Rectal smooth muscle tissue (tissue), 1 donor: ENCODE results near the gene RASA1.

Source experiments
- H3K27ac ChIP-seq: one replicate; pipeline ENCODE4 v1.7.0; 2013; ENCODE audit warnings: low read depth, low read length, inconsistent platforms
- H3K27me3 ChIP-seq: one replicate; pipeline ENCODE4 v1.7.0; 2013; ENCODE audit warnings: low read length; ENCODE audit not compliant: control insufficient read depth, insufficient read depth
- H3K36me3 ChIP-seq: one replicate; pipeline ENCODE4 v1.7.0; 2013; ENCODE audit warnings: low read length; ENCODE audit not compliant: control insufficient read depth, insufficient read depth
- H3K4me1 ChIP-seq: one replicate; pipeline ENCODE4 v1.7.0; 2013; ENCODE audit warnings: low read length; ENCODE audit not compliant: control insufficient read depth, insufficient read depth
- H3K4me3 ChIP-seq: one replicate; pipeline ENCODE4 v1.7.0; 2013; ENCODE audit warnings: low read length
- H3K9ac ChIP-seq: one replicate; pipeline ENCODE4 v1.7.0; 2013; ENCODE audit warnings: low read length

RASA1 gene

DNA sequence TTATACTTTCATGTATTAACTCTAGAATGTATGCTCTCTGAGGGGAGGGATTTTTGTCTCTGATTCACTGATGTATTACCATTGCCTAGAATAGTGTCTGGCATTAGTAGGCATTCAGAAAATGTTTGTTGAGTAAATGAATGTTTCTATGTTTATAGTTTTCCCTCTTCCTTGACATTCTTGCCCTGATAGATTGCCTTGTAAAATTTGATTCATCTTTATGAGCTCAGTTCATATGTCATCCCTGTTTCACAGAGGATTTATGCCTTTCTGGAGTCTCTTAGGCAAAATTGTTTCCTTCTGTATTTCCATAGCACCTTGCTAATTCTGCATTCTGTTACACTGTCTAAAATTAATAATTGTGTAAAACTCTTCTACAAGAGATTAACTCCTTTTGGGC lies 72.3 kb downstream of the RASA1 start:
- H3K27ac ChIP-seq: no peak overlapping the region
- peaks cover 2% of the 10 kb centered on the region for H3K36me3 ChIP-seq
- H3K9ac ChIP-seq: no peak overlapping the region
- H3K4me1 ChIP-seq: no peaks in the 10 kb centered on the region
- H3K4me3 ChIP-seq: no peak overlapping the region
- no peaks in the 10 kb centered on the region for H3K27me3 ChIP-seq

DNA sequence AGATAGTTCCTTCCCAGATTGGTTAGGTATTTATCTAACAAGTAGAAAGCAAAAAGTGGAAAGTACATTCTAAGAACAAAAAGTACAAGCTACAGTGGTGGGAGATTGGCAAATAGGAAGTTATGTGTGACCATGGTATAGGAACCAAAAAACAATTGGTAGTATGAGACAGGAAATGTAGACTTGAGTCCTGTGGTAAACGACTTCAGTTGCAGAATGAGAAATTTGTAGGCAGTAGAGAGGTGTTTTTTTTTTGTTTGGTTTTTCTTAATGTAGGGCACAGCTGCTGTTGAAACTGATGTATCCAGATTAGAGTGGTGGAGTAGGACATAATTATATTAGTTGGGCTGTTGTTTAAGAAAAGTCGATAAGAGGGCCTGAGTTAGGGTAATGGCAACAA lies 73.0 kb downstream of the RASA1 start:
- H3K27me3 ChIP-seq: no peaks in the 10 kb centered on the region
- H3K4me3 ChIP-seq: no peak overlapping the region
- peaks cover 2% of the 10 kb centered on the region for H3K36me3 ChIP-seq
- H3K4me1 ChIP-seq: no peaks in the 10 kb centered on the region
- H3K27ac ChIP-seq: no peak overlapping the region
- no peak overlapping the region for H3K9ac ChIP-seq

DNA sequence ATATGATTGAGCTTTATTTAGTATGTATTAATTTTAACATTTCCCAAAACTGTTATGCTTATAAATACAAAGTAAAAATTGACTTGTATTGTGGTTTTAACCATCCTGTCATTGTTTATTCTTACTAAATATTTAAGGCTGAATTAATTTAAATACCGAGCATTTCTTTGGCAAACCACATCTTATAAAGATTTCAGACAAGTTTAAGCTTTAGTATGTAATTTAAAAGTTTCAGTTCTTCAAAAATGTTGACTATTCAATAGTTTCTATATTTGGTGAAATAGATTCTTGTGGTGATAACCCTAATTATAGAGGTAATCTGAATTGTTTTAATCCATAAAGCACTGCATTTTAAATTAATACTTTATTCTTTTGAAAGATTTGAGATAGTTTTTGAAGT lies 79.6 kb downstream of the RASA1 start:
- Histone ChIP-seq H3K4me3 (no peak overlapping the region), H3K9ac (no peak overlapping the region), H3K4me1 (no peaks in the 10 kb centered on the region), H3K27ac (no peak overlapping the region), H3K36me3 (peaks cover 2% of the 10 kb centered on the region), H3K27me3 (no peaks in the 10 kb centered on the region)

DNA sequence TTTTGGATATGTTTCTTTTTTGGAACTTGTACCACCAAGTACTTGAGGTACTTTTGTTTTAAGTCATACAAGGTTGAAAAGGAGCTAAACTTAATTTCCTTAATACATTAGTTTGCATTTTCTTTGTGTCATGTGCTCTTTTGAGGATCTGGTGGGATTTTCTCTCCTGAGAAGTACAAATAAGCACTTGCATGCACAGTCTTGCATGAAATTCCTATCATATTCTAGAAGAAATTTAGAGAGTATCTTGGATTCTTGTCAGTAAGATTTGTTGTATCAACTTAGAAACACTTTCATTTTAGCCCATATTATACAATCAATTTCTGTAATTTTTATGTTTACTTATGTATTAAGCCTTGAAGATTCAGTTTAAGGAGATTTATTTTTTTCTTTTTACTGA lies 80.2 kb downstream of the RASA1 start:
- Histone ChIP-seq H3K4me3 (no peak overlapping the region), H3K9ac (no peak overlapping the region), H3K27me3 (no peaks in the 10 kb centered on the region), H3K27ac (no peak overlapping the region), H3K36me3 (peaks cover 2% of the 10 kb centered on the region), H3K4me1 (no peaks in the 10 kb centered on the region)

DNA sequence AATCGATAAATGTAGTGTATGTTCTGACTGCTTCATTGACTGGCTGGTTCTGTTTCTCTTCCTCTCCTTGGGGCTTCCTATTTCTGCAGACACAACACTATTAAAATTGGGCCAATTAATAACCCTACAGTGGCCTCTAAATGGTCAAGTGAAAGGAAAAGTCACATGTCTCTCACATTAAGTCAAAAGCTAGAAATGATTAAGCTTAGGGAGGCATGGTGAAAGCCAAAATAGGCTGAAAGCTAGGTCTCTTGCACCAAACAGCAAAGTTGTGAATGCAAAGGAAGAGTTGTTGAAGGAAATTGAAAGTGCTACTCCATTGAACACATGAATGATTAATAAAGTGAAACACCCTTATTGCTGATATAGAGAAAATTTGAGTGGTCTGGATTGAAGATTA lies 86.8 kb downstream of the RASA1 start:
- Histone ChIP-seq H3K9ac (no peak overlapping the region), H3K4me3 (no peak overlapping the region), H3K27me3 (no peaks in the 10 kb centered on the region), H3K4me1 (no peaks in the 10 kb centered on the region), H3K36me3 (peaks cover 4% of the 10 kb centered on the region), H3K27ac (no peak overlapping the region)

DNA sequence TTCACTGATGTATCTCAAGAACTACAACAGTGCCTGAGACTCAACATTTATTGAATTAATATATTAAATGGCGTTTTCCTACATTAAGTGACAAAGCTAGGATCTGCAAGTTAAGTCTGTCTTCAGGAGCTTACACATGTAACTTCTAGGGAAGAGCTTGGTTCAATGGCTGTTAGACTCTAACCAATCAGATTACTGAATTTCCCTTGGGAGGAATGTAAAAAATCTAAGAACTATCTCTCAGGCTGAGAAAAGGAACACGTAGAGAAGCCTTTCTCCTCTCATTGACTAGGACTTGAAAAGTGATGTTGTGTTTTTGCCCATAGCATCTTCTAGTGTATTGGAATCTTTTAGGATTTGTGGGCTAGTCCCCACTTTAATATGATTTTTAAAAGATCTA lies 91.4 kb downstream of the RASA1 start:
- Histone ChIP-seq H3K27ac (no peak overlapping the region), H3K9ac (no peak overlapping the region), H3K36me3 (no peaks in the 10 kb centered on the region), H3K4me1 (no peaks in the 10 kb centered on the region), H3K4me3 (no peak overlapping the region), H3K27me3 (no peaks in the 10 kb centered on the region)

DNA sequence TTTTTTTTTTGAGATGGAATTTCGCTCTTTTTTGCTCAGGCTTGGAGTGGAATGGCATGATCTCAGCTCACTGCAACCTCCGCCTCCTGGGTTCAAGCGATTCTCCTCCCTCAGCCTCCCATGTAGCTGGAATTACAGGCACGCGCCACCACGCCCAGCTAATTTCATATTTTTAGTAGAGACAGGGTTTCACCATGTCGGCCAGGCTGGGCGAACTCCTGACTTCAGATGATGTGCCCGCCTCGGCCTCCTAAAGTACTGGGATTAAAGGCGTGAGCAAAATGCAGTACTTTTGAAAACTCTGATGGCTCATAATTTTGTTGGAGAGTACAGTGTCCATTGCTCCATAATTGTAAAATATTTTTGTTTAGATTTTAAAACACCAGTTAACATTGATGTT lies 92.4 kb downstream of the RASA1 start:
- H3K4me3 ChIP-seq: no peak overlapping the region
- no peaks in the 10 kb centered on the region for H3K36me3 ChIP-seq
- no peak overlapping the region for H3K27ac ChIP-seq
- H3K4me1 ChIP-seq: no peaks in the 10 kb centered on the region
- H3K9ac ChIP-seq: no peak overlapping the region
- no peaks in the 10 kb centered on the region for H3K27me3 ChIP-seq

DNA sequence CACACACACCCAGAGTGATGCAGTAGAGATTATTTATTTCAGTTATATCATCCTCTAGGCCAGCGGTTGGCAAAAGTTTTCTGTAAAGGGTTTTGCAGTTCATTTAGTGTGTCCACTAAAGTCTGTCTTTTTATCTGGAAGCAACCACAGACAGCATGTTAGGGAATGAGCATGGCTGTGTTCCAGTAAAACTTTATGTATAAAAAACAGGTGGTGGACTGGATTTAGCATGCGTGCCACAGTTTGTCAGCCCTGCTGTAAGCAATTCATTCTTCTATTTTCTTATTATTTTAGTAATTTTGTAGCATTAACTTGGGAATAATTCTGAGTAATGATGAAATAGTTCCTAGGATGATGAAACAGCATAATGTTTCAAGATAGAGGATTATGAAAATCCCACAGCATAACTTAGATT lies 93.4 kb downstream of the RASA1 start:
- no peak overlapping the region for H3K4me3 ChIP-seq
- no peak overlapping the region for H3K9ac ChIP-seq
- no peak overlapping the region for H3K27ac ChIP-seq
- no peaks in the 10 kb centered on the region for H3K27me3 ChIP-seq
- no peaks in the 10 kb centered on the region for H3K4me1 ChIP-seq
- no peaks in the 10 kb centered on the region for H3K36me3 ChIP-seq

DNA sequence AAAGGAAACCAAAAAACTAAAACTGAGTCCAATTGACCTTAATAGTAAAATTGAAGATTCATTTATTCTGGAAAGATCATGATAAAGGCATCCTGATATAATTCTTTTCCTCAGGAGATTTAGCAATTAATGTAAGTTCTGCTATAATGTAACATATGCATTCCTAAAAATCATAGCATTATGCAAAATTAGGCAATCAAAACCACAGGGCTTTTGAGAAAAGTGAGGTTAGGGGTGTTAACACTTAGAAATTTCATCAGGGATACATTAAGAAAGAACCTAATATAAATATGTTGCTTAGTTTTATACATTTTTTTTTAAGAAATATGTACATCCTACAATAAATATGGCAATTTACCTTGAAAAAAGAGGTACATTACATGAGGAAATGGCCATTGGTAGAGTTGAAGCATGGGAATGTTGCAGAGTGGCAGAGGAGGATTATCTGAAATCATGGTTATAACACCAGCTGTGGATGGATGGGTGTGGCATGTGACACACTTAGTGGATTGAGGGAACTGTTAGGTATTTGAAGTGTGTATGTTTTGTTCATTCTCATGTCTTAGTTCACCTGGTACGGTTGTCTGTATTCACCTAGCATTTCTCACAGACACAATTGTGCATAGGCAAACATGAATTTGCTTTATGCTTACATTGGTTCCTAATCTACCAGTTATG lies 94.0 kb downstream of the RASA1 start:
- Histone ChIP-seq H3K9ac (no peak overlapping the region), H3K27ac (no peak overlapping the region), H3K4me3 (no peak overlapping the region), H3K4me1 (no peaks in the 10 kb centered on the region), H3K27me3 (no peaks in the 10 kb centered on the region), H3K36me3 (no peaks in the 10 kb centered on the region)

DNA sequence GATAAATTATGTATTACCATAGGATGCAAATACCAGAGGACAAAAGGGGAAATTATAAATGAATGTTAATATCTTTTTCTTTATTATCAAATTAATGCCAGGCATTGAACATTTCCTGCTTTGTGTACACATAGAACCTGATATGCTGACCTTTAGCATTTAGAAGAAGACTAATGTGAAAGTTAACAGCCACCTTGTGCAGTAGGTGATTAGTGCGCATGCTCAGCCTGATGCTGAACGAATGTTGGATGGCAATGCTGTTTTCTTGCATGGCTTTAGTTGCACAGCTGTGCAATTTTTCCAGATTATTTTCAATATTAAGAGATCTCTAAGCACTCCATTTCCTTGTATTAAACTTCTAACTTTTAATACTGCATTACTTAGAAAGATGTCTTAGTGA lies 99.6 kb downstream of the RASA1 start:
- Histone ChIP-seq H3K9ac (no peak overlapping the region), H3K36me3 (no peaks in the 10 kb centered on the region), H3K4me3 (no peak overlapping the region), H3K27me3 (no peaks in the 10 kb centered on the region), H3K4me1 (no peaks in the 10 kb centered on the region), H3K27ac (no peak overlapping the region)

DNA sequence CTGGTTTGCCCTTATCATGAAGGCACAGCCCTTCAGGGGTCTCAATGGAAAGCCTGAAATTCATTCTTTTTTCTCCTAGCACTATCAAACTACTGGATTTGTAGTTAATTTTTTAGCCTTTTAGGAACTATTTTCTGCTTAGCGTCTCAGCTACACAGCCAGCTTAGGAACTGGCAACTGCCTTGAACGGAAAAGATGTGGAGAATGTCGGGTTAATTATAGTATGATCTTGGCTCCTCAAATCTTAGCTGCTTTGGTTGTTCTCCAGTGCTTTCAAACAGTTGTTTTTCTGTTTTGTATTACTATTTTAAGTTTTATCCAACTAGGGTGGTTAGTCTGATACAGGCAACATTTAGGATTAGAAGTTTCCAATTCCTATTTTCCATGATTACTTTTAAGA lies 100.9 kb downstream of the RASA1 start:
- H3K27ac ChIP-seq: no peak overlapping the region

DNA sequence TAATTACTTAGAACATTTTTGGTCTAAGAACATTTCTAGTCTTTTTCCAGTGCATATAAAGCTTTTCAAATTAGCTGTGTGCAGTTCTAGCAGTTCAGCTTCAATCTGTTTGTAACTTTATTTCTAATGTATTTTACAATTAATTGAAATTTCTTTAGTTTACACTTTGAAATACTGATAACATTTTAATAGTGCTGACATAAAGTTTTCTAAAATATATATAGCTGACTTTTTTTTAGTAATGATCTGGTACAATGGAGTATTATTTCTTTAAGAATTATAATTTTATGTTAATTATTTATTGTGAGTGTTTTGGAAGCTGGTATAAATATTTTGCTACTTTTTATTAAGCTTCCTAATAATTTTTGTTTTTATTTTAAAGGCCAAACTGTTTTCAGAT lies 101.7 kb downstream of the RASA1 start:
- no peak overlapping the region for H3K4me3 ChIP-seq
- no peaks in the 10 kb centered on the region for H3K4me1 ChIP-seq
- no peaks in the 10 kb centered on the region for H3K36me3 ChIP-seq
- H3K27ac ChIP-seq: no peak overlapping the region
- H3K27me3 ChIP-seq: no peaks in the 10 kb centered on the region
- no peak overlapping the region for H3K9ac ChIP-seq

More for the DNA sequence above, 100.9 kb downstream of the RASA1 start:
- Histone ChIP-seq H3K9ac (no peak overlapping the region), H3K36me3 (no peaks in the 10 kb centered on the region), H3K27me3 (no peaks in the 10 kb centered on the region), H3K4me1 (no peaks in the 10 kb centered on the region), H3K4me3 (no peak overlapping the region)

DNA sequence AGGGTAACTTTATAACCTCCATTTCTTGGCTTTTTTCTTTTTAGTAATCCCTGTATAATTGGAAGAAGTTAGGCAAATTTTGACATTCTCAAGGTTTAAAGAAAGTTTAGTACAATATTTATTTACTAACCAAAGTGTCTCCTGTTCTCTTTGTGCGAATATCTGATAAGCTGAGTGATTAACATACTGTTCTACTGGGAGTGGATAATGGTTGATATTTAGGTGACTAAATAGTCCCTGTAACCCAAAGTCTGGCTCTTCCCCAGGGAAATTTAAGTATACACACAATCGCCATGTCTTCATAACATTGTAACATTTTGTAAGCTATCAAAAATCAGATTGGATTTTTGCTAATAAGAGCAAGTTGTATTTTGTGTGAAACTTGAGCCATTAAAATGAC lies 105.0 kb downstream of the RASA1 start:
- Histone ChIP-seq H3K27me3 (no peaks in the 10 kb centered on the region), H3K36me3 (no peaks in the 10 kb centered on the region), H3K9ac (no peak overlapping the region), H3K27ac (no peak overlapping the region), H3K4me3 (no peak overlapping the region), H3K4me1 (no peaks in the 10 kb centered on the region)
